Osteocyte (in vitro differentiated cells): ENCODE data around the gene CORO2B. TPM values are rescaled to one million over a fixed set of nuclear protein-coding genes. Genes with fewer than 3 reads are reported as not detected.

Source experiments
- DNase-seq: peaks from one replicate; pipeline ENCODE4 v3.0.0; 2021; ENCODE audit warnings: mixed read lengths; ENCODE audit not compliant: unreplicated experiment; ENCODE audit errors: extremely low spot score
- H3K27ac Mint-ChIP-seq: one replicate; pipeline ENCODE4 v1.8.0; 2021; ENCODE audit warnings: mild to moderate bottlenecking, mixed read lengths; ENCODE audit not compliant: unreplicated experiment
- H3K27me3 Mint-ChIP-seq: one replicate; pipeline ENCODE4 v1.8.0; 2021; ENCODE audit warnings: mixed read lengths; ENCODE audit not compliant: unreplicated experiment
- H3K36me3 Mint-ChIP-seq: one replicate; pipeline ENCODE4 v1.8.0; 2021; ENCODE audit warnings: mixed read lengths; ENCODE audit not compliant: unreplicated experiment
- H3K4me1 Mint-ChIP-seq: one replicate; pipeline ENCODE4 v1.8.0; 2021; ENCODE audit warnings: mixed read lengths; ENCODE audit not compliant: unreplicated experiment
- H3K4me3 Mint-ChIP-seq: one replicate; pipeline ENCODE4 v1.8.0; 2021; ENCODE audit warnings: mild to moderate bottlenecking, moderate library complexity, mixed read lengths; ENCODE audit not compliant: unreplicated experiment
- H3K9me3 Mint-ChIP-seq: one replicate; pipeline ENCODE4 v1.8.0; 2021; ENCODE audit warnings: mixed read lengths; ENCODE audit not compliant: unreplicated experiment
- CTCF ChIP-seq: fragments of 200-600 bp; sonication (generic); IDR thresholded peaks from 2 replicates; pipeline ENCODE4 v1.5.0; 2021; ENCODE audit warnings: antibody characterized with exemption, mild to moderate bottlenecking, moderate library complexity
- total RNA-seq: library from RNA; stranded (reverse); gene quantifications from 2 replicates; pipeline ENCODE4 v1.2.1, GENCODE V29; 2021

The CORO2B gene
- total RNA-seq, 1 donor from 2014 or later: 22.6 TPM

GRCh38 chr15:68654786-68655560, 76.2 kb downstream of the CORO2B start:
- TF ChIP-seq CTCF: no peak
- H3K4me3 Mint-ChIP-seq: no peak overlapping the region
- H3K36me3 Mint-ChIP-seq: peaks cover 7% of the 10 kb centered on the region
- no peak for DNase-seq
- H3K27me3 Mint-ChIP-seq: no peaks in the 10 kb centered on the region
- no peaks in the 10 kb centered on the region for H3K9me3 Mint-ChIP-seq
- H3K27ac Mint-ChIP-seq: no peak overlapping the region
- H3K4me1 Mint-ChIP-seq: no peaks in the 10 kb centered on the region

- no peak for DNase-seq
Measured at GRCh38 chr15:68655686-68656437, 77.1 kb downstream of the CORO2B start.

GRCh38 chr15:68656438-68656739, 77.6 kb downstream of the CORO2B start:
- Mint-ChIP-seq H3K4me1 (no peaks in the 10 kb centered on the region), H3K27me3 (no peaks in the 10 kb centered on the region), H3K27ac (no peak overlapping the region), H3K9me3 (no peaks in the 10 kb centered on the region), H3K4me3 (no peak overlapping the region), H3K36me3 (peaks cover 10% of the 10 kb centered on the region)
- no peak for DNase-seq
- no peak for TF ChIP-seq CTCF

More at GRCh38 chr15:68655686-68656437, 77.1 kb downstream of the CORO2B start:
- Mint-ChIP-seq H3K9me3 (no peaks in the 10 kb centered on the region), H3K27ac (no peak overlapping the region), H3K4me3 (no peak overlapping the region), H3K27me3 (no peaks in the 10 kb centered on the region), H3K4me1 (no peaks in the 10 kb centered on the region), H3K36me3 (peaks cover 10% of the 10 kb centered on the region)
- TF ChIP-seq CTCF: no peak

GRCh38 chr15:68658151-68658550, 79.4 kb downstream of the CORO2B start:
- H3K36me3 Mint-ChIP-seq: peaks cover 8% of the 10 kb centered on the region
- no peak for TF ChIP-seq CTCF
- no peaks in the 10 kb centered on the region for H3K27me3 Mint-ChIP-seq
- peaks cover 4% of the 10 kb centered on the region for H3K9me3 Mint-ChIP-seq
- no peak overlapping the region for H3K27ac Mint-ChIP-seq
- H3K4me1 Mint-ChIP-seq: no peaks in the 10 kb centered on the region
- no peak overlapping the region for H3K4me3 Mint-ChIP-seq
- DNase-seq: no peak

- TF ChIP-seq CTCF: no peak
- H3K36me3 Mint-ChIP-seq: peaks cover 9% of the 10 kb centered on the region
- peaks cover 7% of the 10 kb centered on the region for H3K9me3 Mint-ChIP-seq
- no peak for DNase-seq
- no peaks in the 10 kb centered on the region for H3K27me3 Mint-ChIP-seq
- no peak overlapping the region for H3K27ac Mint-ChIP-seq
- H3K4me1 Mint-ChIP-seq: no peaks in the 10 kb centered on the region
- no peak overlapping the region for H3K4me3 Mint-ChIP-seq
Measured at GRCh38 chr15:68658641-68659358, 80.0 kb downstream of the CORO2B start.
